IPS-NIHi7 (cell line): Measurements from ENCODE around the gene CYP2E1.
"Not testable (repeated sequence)": the region's sequence is repeated elsewhere in the genome, so short reads cannot be mapped to it uniquely, and the experiment has no call there.

ENCODE experiments used
- DNase-seq: peaks from one replicate; pipeline ENCODE4 v3.0.0; 2012; ENCODE audit warnings: mixed read lengths; ENCODE audit errors: extremely low spot score

CYP2E1 gene

GRCh38 chr10:133526957-133527588, at the start of gene CYP2E1:
Gene CYP2E1 (plus strand): TSS chr10:133527363. CDS start chr10:133527396, 33 bp downstream.
- no peak for DNase-seq

- DNase-seq = peak; percentile 8
These were observed 46.0 kb upstream of the CYP2E1 start for GRCh38 chr10:133481086-133481643.

GRCh38 chr10:133481657-133482056, 45.5 kb upstream of the CYP2E1 start:
- DNase-seq = peak; percentile 5

GRCh38 chr10:133484818-133485217, 42.3 kb upstream of the CYP2E1 start:
- DNase-seq = no peak

DNA sequence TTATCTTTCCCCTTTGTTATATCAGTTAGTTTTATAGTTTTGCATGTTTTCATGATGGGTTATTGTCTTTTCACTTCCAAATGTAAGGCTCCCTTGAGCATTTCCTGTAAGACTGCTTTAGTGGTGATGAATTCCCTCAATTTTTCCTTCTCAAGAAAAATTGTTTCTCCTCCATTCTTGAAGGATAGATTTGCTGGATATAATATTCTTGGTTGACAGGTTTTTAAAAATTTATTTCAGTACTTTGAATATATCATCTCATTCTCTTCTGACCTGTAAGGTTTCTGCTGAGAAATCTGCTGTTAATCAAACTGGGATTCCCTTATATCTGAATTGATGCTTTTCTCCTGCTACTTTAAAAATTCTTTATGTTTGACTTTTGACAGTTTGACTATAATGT, 40.1 kb upstream of the CYP2E1 start:
- no peak for DNase-seq

DNA sequence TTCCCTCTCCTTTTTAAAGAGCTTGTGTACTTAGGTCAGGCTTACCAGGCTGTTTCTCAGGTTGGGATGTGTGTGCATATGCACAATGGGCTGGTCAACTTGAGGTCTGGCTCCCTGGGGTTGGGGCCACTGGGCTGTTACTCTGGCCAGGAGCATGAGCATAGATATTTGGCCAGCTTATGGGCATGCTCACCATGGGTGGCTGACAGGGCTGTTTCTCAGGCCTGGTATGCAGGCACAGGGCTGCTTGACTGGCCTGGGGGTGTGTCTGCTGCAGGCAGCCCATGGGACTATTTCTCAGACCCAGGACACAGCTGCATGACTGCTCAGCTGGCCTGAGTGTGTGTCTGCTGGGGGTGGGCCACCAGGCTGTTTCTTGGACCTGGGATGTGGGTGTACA, 38.8 kb upstream of the CYP2E1 start:
- no peak for DNase-seq

DNA sequence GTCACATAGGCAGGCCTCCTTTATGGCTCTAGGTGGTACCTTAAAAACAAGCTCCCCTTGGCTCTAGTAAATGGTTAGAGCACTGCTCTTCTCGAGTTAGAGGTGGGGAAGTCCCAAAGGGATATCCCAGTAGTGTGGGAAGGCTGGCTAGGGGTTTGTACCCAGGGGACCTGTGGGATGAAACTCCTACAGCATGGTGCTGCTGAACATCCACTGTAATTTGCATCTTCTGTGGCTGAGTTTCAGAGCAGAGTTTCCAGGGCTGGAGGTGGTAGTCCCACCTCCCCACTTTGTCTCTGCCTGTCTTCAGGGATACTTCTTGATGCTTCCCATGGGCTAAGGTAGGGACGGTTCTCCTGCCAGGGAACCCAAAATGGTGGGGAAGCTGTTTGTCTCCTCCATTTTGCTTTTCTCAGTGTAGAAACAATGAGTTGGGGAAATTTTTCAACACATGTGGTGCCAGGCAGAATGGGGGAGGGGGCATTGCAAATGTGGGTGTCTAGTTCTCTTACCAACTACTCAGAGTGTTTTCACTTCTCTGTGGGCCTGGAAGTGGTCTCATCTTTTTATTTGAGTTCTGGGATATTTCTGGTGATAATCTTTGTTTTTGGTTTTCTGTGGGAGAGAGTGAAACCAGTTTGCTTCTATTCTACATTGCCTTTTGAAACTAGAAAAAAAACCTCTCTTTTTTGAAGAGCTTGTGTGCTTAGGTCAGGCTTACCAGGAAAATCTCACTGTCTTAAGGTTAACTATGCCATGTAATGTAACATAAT, 37.2 kb upstream of the CYP2E1 start:
- no peak for DNase-seq

DNA sequence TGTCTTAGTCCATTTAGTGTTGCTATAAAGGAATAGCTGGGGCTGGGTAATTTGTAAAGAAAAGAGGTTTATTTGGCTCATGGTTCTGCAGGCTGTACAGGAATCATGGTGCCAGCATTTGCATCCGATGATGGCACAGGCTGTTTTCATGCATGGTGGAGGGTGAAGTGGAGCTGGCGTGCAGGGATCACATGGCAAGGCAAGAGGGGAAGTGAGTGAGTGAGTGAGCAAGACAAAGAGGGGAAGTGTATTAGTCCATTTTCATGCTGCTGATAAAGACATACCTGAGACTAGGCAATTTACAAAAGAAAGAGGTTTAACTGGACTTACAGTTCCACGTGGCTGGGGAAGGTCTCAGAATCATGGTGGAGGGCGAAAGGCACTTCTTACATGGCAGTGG, 33.6 kb upstream of the CYP2E1 start:
- not testable (repeated sequence) for DNase-seq

GRCh38 chr10:133497363-133497762, 29.8 kb upstream of the CYP2E1 start:
- DNase-seq = not testable (repeated sequence)

GRCh38 chr10:133499176-133499575, 28.0 kb upstream of the CYP2E1 start:
- not testable (repeated sequence) for DNase-seq

- DNase-seq = not testable (repeated sequence)
These were observed 26.3 kb upstream of the CYP2E1 start for GRCh38 chr10:133500897-133501296.

GRCh38 chr10:133509700-133510099, 17.5 kb upstream of the CYP2E1 start:
- no peak for DNase-seq

GRCh38 chr10:133511408-133511807, 15.8 kb upstream of the CYP2E1 start:
- DNase-seq = no peak

DNA sequence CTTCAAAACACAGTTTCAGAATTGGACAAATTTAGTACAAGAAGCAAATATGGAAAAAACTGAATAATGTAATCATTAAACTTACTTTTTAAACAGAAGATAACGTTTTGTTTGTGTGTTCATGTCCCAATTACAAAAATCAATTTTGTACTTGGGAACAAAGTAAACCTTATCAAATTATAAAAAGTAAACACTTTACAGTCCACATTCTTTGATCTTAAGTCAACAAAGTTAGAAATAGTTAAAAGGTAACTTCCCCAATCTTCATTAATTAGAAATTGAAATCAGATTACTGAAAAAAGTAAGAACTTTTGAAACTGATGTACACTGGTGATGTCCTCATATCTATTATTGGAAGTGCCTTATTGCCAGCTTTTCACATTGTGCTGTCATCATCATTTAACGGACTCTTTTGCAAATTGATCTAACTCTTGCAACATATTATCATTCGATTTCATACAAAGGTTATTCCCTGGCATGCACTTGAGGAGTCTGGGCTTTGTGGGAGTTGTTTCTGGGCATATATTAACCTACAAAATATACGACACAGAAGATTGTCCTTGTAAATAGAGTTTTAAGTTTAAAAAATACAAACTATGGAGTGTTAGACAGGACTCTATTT, 15.1 kb upstream of the CYP2E1 start:
- no peak for DNase-seq

DNA sequence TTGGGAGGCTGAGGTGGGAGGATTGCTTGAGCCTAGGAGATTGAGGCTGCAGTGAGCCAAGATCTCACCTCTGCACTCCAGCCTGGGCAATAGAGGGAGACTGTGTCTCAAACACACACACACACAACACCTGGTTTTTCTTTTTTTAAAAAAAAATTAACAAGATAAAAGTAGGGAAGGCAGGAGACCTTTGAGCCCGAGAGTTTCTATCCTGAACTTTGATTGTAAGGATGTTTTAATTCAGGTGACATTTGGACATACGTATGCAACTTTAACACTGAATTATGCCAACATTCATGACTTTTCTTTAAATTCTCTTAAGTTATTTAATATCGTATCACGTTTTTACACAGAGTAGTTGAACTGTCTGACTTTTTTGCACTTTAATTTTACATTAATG, 11.7 kb upstream of the CYP2E1 start:
- DNase-seq = no peak

DNA sequence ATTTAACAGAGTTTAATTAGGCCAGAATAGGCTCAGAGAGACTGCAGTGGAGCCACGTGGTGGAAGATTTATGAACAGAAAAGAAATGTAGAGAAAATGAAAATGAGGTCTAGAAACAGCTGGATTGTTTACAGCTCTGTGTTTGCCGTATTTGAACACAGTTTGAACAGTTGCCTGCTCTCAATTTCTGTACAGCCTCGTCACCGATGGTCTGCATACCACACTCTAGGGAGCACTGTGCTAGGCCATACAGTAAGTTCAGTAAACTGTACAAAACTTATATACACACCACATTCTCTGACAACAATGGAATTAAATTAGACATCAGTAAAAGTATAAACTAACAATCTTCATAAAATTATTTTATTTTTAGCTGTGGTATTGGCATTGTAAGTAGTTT, 11.1 kb upstream of the CYP2E1 start:
- DNase-seq = no peak

DNA sequence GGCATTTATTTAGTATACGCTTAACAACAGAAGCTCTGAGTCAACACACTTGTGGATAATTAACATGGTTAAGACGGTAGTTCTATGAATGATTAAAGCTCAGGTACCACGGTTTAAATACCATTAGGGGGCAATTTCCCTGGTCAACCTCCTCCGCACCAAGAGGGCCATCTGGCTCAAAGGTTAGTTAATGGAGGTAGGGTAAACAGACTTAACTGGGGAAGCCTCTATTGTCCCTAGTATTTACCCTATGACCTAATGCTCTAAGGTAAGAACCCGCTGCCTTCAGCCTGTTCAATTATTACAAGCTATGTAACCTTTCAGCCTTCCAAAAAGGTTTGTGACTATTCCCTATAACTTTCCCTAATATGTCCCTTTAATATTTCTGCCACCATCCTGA, 8.6 kb upstream of the CYP2E1 start:
- DNase-seq = not testable (repeated sequence)

DNA sequence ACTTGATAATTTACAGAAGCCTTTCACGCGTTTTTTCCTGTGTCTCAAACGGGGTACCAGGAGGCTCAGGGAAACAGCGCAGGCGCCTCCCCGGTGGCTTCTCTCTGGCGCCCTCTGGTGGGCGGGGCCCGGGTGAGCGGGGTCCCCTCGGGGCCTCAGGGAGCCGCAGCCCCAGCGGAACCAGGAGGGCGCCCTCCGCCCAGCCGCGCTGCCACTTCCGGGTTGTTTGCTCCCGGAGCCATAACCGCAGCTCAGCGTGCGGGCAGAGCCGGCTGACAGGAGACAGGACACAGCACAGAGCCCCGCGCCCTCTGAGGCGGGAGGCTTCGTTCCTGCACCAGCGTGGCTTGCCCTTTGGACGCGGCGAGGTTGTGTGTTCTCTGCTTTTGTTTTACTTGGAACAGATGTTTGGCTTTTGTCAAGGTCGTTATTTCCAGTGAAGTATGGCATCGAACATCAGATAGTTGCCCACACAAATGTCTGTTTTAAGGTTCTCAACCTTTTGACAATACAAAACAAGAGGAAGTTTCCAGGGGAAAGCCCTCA, 6.9 kb upstream of the CYP2E1 start:
- peak; percentile 69 for DNase-seq

DNA sequence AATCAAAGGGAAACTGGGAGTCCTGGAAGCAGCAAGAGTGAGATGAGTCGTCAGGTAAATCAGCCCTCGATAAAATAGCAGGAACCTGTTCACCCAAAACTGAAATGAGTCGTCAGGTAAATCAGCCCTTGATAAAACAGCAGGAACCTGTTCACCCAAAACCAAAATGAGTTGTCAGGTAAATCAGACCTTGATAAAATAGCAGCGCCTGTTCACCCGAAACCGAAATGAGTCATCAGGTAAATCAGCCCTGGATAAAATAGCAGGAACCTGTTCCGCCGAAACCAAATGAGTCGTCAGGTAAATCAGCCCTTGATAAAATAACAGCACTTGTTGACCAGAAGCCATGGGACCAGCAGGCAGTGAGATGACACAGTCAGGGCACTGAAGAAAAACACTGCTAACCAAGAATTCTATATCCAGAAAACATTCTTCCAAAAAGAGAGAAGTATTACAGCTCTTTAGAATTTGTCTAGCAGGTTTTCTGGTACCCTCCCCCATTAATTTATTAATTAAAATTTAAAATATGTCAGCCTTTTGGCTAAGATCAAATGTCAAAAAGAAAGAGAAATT, 3.4 kb upstream of the CYP2E1 start:
- DNase-seq = no peak

DNA sequence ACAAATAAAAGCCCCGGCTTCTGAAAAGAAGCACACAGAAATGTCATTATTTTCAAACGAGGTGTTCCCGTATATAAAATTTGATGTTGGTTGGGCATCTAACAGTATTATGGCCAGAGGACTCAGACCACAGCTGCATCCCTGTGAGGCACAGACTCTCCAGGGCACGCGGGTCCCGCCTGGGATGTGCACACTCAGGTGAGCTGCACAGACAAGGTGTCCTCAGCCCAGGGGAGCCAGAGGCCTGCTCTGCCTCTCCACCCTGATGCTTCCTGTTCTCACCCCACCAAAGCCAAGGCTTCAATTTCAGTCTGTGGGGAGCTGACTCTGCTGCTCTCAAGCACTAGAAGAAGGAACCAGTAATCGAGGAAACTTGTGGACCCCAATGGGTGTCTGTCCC, 1.7 kb upstream of the CYP2E1 start:
- no peak for DNase-seq

- no peak for DNase-seq
These were observed 658 bp downstream of the CYP2E1 start for GRCh38 chr10:133527771-133528271.
